ENCODE data around the gene FGF6. TPM values are rescaled to one million over a fixed set of nuclear protein-coding genes. Genes with fewer than 3 reads are reported as not detected.

The FGF6 gene
- total and polyA plus RNA-seq, 10 donors: not detected

GRCh38 chr12:4431866-4432265 lies 13.7 kb downstream of the FGF6 start:
- Histone ChIP-seq H3K36me3 (no peaks in the 10 kb centered on the region), H3K27me3 (replicated peaks in 1 of 7) (peaks cover 0 to 9% (median 0%) of the 10 kb centered on the region in 7 donors), H3K4me1 (peaks cover 0 to 18% (median 0%) of the 10 kb centered on the region in 6 donors), H3K9me3 (no peaks in the 10 kb centered on the region), H3K4me3 (no peak overlapping the region), H3K27ac (no peak overlapping the region)
- WGBS, 5 donors: 70 to 86% (median 82%) methylated on average over 7 of the region's 7 CpGs
- TF ChIP-seq, protein P1, sequence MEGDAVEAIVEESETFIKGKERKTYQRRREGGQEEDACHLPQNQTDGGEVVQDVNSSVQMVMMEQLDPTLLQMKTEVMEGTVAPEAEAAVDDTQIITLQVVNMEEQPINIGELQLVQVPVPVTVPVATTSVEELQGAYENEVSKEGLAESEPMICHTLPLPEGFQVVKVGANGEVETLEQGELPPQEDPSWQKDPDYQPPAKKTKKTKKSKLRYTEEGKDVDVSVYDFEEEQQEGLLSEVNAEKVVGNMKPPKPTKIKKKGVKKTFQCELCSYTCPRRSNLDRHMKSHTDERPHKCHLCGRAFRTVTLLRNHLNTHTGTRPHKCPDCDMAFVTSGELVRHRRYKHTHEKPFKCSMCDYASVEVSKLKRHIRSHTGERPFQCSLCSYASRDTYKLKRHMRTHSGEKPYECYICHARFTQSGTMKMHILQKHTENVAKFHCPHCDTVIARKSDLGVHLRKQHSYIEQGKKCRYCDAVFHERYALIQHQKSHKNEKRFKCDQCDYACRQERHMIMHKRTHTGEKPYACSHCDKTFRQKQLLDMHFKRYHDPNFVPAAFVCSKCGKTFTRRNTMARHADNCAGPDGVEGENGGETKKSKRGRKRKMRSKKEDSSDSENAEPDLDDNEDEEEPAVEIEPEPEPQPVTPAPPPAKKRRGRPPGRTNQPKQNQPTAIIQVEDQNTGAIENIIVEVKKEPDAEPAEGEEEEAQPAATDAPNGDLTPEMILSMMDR (IDR thresholded peaks at IDR 0.05 in 8 of 11, conservative IDR thresholded peaks at IDR 0.05 in 3 of 11): no peak
- TF ChIP-seq POLR2A (IDR thresholded peaks at IDR 0.05) (no peak), POLR2AphosphoS5 (IDR thresholded peaks at IDR 0.05) (no peak)
- intact Hi-C loops (cut with DNase I; ENCODE audit: low total_unique reads): no loop called here
- DNase-seq: no peak

- Histone ChIP-seq H3K9me3 (no peaks in the 10 kb centered on the region), H3K27me3 (replicated peaks in 1 of 7) (peaks cover 0 to 9% (median 0%) of the 10 kb centered on the region in 7 donors), H3K4me3 (no peak overlapping the region), H3K4me1 (peaks cover 0 to 18% (median 0%) of the 10 kb centered on the region in 6 donors), H3K36me3 (no peaks in the 10 kb centered on the region), H3K27ac (no peak overlapping the region)
- TF ChIP-seq POLR2AphosphoS5 (IDR thresholded peaks at IDR 0.05) (no peak), POLR2A (IDR thresholded peaks at IDR 0.05) (no peak)
- TF ChIP-seq, protein P1 (IDR thresholded peaks at IDR 0.05 in 8 of 11, conservative IDR thresholded peaks at IDR 0.05 in 3 of 11): no peak
- DNase-seq: no peak
- intact Hi-C loops (cut with DNase I; ENCODE audit: low total_unique reads): no loop called here
- WGBS, 5 donors: 80 to 95% (median 87%) methylated on average over 4 of the region's 4 CpGs
Observed at GRCh38 chr12:4431436-4431835, 14.2 kb downstream of the FGF6 start.

DNA sequence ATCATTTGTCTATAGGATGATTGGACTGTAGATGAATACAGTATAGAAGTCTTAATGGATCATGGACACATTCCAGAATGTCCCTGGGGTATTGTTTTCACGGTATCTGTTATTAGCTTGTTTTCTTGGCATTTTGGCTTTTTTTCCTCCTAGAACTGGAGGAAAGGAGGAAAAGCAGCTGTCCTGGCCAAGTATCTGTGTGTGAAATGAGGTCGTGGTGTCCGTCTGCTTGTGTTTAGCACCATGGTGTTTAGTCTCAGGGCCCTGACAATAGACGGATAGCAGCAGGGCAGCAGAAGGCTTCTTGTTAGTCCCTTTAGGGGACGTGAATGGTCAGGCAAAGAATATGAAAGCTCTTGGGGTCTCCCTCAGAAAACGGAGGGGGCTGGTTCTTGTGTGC lies 21.2 kb downstream of the FGF6 start:
- DNase-seq: no peak
- H3K4me3 ChIP-seq: no peak overlapping the region
- TF ChIP-seq POLR2AphosphoS5 (IDR thresholded peaks at IDR 0.05): no peak
- TF ChIP-seq, protein P1 (IDR thresholded peaks at IDR 0.05 in 8 of 11, conservative IDR thresholded peaks at IDR 0.05 in 3 of 11): no peak
- no peak for TF ChIP-seq POLR2A (IDR thresholded peaks at IDR 0.05)
- 69 to 84% (median 76%) methylated on average over 6 of the region's 6 CpGs for WGBS, 5 donors
- no peak overlapping the region for H3K27ac ChIP-seq
- H3K27me3 ChIP-seq (replicated peaks in 1 of 7): no peaks in the 10 kb centered on the region
- intact Hi-C loops (cut with DNase I; ENCODE audit: low total_unique reads): loop anchor here (10.0 kb wide), 1 partner anchor 100 kb away; no protein-coding TSS in a partner anchor
- no peaks in the 10 kb centered on the region for H3K9me3 ChIP-seq
- H3K36me3 ChIP-seq: no peaks in the 10 kb centered on the region
- H3K4me1 ChIP-seq: no peaks in the 10 kb centered on the region

DNA sequence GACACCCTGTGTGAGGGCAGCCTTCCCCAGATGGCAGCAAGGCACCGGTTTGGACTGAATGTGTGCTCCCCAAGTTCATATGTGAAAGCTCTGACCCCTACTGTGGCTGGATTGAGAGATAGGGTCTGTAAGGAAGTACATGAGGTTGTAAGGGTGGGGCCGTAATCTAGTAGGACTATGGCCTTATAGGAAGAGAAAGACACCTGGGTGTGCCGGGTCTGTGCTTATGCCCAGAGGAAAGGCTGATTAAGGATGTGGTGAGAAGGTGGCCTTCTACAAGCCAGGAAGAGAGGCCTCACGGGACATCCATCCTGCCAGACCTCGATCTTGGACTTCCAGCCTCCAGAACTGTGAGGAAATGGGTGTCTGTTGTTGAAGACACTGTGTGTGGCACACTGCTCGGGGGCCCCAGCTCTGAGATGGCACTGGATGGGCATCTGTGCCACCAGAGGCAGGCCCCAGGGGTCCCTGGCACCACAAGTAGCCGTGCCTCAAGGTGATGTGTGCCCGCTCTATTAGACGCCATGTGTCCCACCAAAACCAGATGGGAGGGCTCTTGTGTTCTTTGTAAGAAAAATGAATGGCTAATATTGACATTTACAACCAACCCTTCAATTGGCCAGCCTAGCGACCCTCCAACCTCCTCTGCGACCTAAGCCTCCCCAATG lies 22.0 kb downstream of the FGF6 start:
- Histone ChIP-seq H3K9me3 (no peaks in the 10 kb centered on the region), H3K27me3 (replicated peaks in 1 of 7) (no peaks in the 10 kb centered on the region), H3K27ac (no peak overlapping the region), H3K36me3 (no peaks in the 10 kb centered on the region), H3K4me3 (no peak overlapping the region), H3K4me1 (no peaks in the 10 kb centered on the region)
- DNase-seq: no peak
- intact Hi-C loops (cut with DNase I; ENCODE audit: low total_unique reads): loop anchor here (10.0 kb wide), 1 partner anchor 101 kb away; no protein-coding TSS in a partner anchor
- WGBS, 5 donors: 72 to 78% (median 76%) methylated on average over 9 to 11 of the region's 11 CpGs
- TF ChIP-seq, protein P1 (IDR thresholded peaks at IDR 0.05 in 8 of 11, conservative IDR thresholded peaks at IDR 0.05 in 3 of 11): no peak
- TF ChIP-seq POLR2A (IDR thresholded peaks at IDR 0.05): no peak
- TF ChIP-seq POLR2AphosphoS5 (IDR thresholded peaks at IDR 0.05): no peak

Measured in spleen (tissue), 11 donors.